HL-60/S4 (cell line): ENCODE measurements around the gene SIAH1.
"Not testable (repeated sequence)": the region's sequence is repeated elsewhere in the genome, so short reads cannot be mapped to it uniquely, and the experiment has no call there.

ENCODE experiments used
- in situ Hi-C: fragments of 300-500 bp; cut with MboI; formaldehyde crosslinking; loops from 2 replicates; pipeline ENCODE4 v1.14.3; 2022; ENCODE audit warnings: low sequenced_read_pairs

The SIAH1 gene

GRCh38 chr16:48342591-48342990 is 42.6 kb downstream of the SIAH1 start:
- in situ Hi-C loops, result no loop called here

- in situ Hi-C loops, result no loop called here
These were observed 45.2 kb downstream of the SIAH1 start for GRCh38 chr16:48340054-48340453.

- in situ Hi-C loops, result no loop called here
These were observed 49.3 kb downstream of the SIAH1 start for GRCh38 chr16:48335961-48336360.

- in situ Hi-C loops, result no loop called here
These were observed 50.9 kb downstream of the SIAH1 start for GRCh38 chr16:48334325-48334724.

GRCh38 chr16:48332978-48333377 is 52.2 kb downstream of the SIAH1 start:
- in situ Hi-C loops, result no loop called here

- in situ Hi-C loops, result no loop called here
These were observed 54.4 kb downstream of the SIAH1 start for GRCh38 chr16:48330841-48331192.

GRCh38 chr16:48330189-48330840 is 54.9 kb downstream of the SIAH1 start:
- in situ Hi-C loops, result no loop called here

- in situ Hi-C loops, result no loop called here
These were observed 56.1 kb downstream of the SIAH1 start for GRCh38 chr16:48329138-48329537.

- in situ Hi-C loops, result no loop called here
These were observed 58.3 kb downstream of the SIAH1 start for GRCh38 chr16:48326915-48327314.

- in situ Hi-C loops, result no loop called here
These were observed 61.1 kb downstream of the SIAH1 start for GRCh38 chr16:48323783-48324775.

- in situ Hi-C loops, result no loop called here
These were observed 63.7 kb downstream of the SIAH1 start for GRCh38 chr16:48321317-48322036.

GRCh38 chr16:48318630-48319029 is 66.6 kb downstream of the SIAH1 start:
- in situ Hi-C loops, result no loop called here

GRCh38 chr16:48317614-48318315 is 67.4 kb downstream of the SIAH1 start:
- in situ Hi-C loops, result no loop called here

- in situ Hi-C loops, result no loop called here
These were observed 68.2 kb downstream of the SIAH1 start for GRCh38 chr16:48317026-48317425.

- in situ Hi-C loops, result not testable (repeated sequence)
These were observed 71.3 kb downstream of the SIAH1 start for GRCh38 chr16:48313905-48314304.

- in situ Hi-C loops, result no loop called here
These were observed 74.1 kb downstream of the SIAH1 start for GRCh38 chr16:48310908-48311641.
